Natural killer cell (primary cell): ENCODE data around the gene CAT. TPM values are rescaled to one million over a fixed set of nuclear protein-coding genes. Genes with fewer than 3 reads are reported as not detected.

Source experiments
- ATAC-seq, 3 donors: fragments of 150-1000 bp in 2 of 3; fragments of 200-7000 bp in 1 of 3; cut with Tn5 transposase; 1 replicate in 1 of 3; 2 replicates in 2 of 3; pipeline ENCODE4 v1.10.0; 2021; ENCODE audit warnings: mild to moderate bottlenecking in 2 of 3, moderate library complexity in 2 of 3
- DNase-seq, 2 donors: peaks; one replicate each; pipeline versions ENCODE4 v3.0.0 to v3.0.0-alpha.2; 2013 to 2021; ENCODE audit warnings: mixed read lengths in 1 of 2
- H3K27ac ChIP-seq: one replicate; pipeline ENCODE4 v1.5.1; 2013; ENCODE audit warnings: mild to moderate bottlenecking, low read length
- H3K27me3 ChIP-seq: one replicate; pipeline ENCODE4 v1.6.1; 2013; ENCODE audit warnings: low read length; ENCODE audit not compliant: control insufficient read depth, insufficient read depth
- H3K36me3 ChIP-seq: one replicate; pipeline ENCODE4 v1.6.1; 2013; ENCODE audit warnings: low read length; ENCODE audit not compliant: control insufficient read depth, insufficient read depth
- H3K4me1 ChIP-seq: one replicate; pipeline ENCODE4 v1.6.1; 2013; ENCODE audit warnings: low read length; ENCODE audit not compliant: control insufficient read depth, insufficient read depth
- H3K4me3 ChIP-seq: one replicate; pipeline ENCODE4 v1.5.1; 2013; ENCODE audit warnings: low read length
- H3K9me3 ChIP-seq: one replicate; pipeline ENCODE4 v1.6.1; 2013; ENCODE audit warnings: low read length; ENCODE audit not compliant: control insufficient read depth, insufficient read depth
- H3K27ac Mint-ChIP-seq, 2 donors: one replicate each; pipeline ENCODE4 v1.8.0; 2022; ENCODE audit warnings: mild to moderate bottlenecking in 2 of 2, mixed read lengths in 2 of 2, moderate library complexity in 1 of 2
- H3K27me3 Mint-ChIP-seq, 2 donors: one replicate each; pipeline ENCODE4 v1.8.0; 2022; ENCODE audit warnings: low read depth in 2 of 2, mixed read lengths in 2 of 2
- H3K36me3 Mint-ChIP-seq: one replicate; pipeline ENCODE4 v1.8.0; 2022; ENCODE audit warnings: mixed read lengths
- H3K4me1 Mint-ChIP-seq, 2 donors: one replicate each; pipeline ENCODE4 v1.8.0; 2022; ENCODE audit warnings: mixed read lengths in 2 of 2
- H3K4me3 Mint-ChIP-seq: one replicate; pipeline ENCODE4 v1.8.0; 2022; ENCODE audit warnings: mild to moderate bottlenecking, moderate library complexity, mixed read lengths
- H3K9me3 Mint-ChIP-seq, 2 donors: one replicate each; pipeline ENCODE4 v1.8.0; 2022; ENCODE audit warnings: mixed read lengths in 2 of 2
- WGBS: methylation state at CpG from one replicate; pipeline ENCODE4 v1.1.7; 2013; ENCODE audit warnings: missing lambda C conversion rate; ENCODE audit not compliant: insufficient coverage; 5-methylcytosine and 5-hydroxymethylcytosine counted together
- intact Hi-C: fragments of 100-400 bp; cut with micrococcal nuclease; formaldehyde crosslinking; loops from one replicate; pipeline ENCODE4 v1.14.2; 2022
- total RNA-seq, 4 donors: library from RNA; stranded (reverse); fragments of 120-200 nt in 1 of 4; gene quantifications; one replicate each; pipeline versions ENCODE4 v1.2.3 to v1.2.4, GENCODE V29; 2013 to 2022
- TF ChIP-seq, protein P1 (sequence below): fragments of 200-600 bp; IDR thresholded peaks from one replicate; pipeline ENCODE4 v1.8.0; 2022; ENCODE audit warnings: antibody characterized with exemption

CAT gene
- total RNA-seq, 3 donors from 2014 or later (not counting 1 experiment from before 2014, with no cell fraction given), result 31.0 to 43.9 (median 36.3) TPM

DNA sequence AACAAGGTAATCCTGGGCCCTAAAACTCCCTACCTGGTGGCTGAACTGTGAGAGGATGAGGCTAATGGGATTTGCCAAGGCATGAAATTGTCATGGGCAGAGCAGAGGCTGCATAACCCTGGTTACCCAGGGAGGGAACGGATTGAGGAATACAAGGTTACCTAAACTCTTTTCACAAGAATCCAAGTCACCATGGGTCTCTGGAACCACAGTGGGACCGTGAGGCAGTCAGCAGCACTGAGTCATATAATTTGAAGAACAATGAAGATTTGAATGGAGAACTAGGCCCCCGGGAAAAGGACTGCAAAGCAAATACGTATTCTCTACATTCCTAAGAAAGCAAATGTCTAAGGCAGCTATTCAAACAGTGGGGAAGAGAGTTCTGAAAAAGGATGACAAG is 19.8 kb downstream of the CAT start:
- Histone ChIP-seq H3K9me3 (no peaks in the 10 kb centered on the region), H3K27me3 (no peaks in the 10 kb centered on the region), H3K36me3 (peaks cover 84% of the 10 kb centered on the region), H3K4me3 (no peak overlapping the region), H3K27ac (no peak overlapping the region), H3K4me1 (no peaks in the 10 kb centered on the region)
- no peak overlapping the region for H3K4me3 Mint-ChIP-seq
- H3K9me3 Mint-ChIP-seq, result no peaks in the 10 kb centered on the region
- intact Hi-C loops, result no loop called here
- H3K4me1 Mint-ChIP-seq, result no peaks in the 10 kb centered on the region
- H3K36me3 Mint-ChIP-seq, result peaks cover 37% of the 10 kb centered on the region
- no peak for DNase-seq
- 97% methylated on average over 4 of the region's 4 CpGs for WGBS
- no peak for ATAC-seq
- H3K27ac Mint-ChIP-seq, result no peak overlapping the region
- TF ChIP-seq, protein P1, sequence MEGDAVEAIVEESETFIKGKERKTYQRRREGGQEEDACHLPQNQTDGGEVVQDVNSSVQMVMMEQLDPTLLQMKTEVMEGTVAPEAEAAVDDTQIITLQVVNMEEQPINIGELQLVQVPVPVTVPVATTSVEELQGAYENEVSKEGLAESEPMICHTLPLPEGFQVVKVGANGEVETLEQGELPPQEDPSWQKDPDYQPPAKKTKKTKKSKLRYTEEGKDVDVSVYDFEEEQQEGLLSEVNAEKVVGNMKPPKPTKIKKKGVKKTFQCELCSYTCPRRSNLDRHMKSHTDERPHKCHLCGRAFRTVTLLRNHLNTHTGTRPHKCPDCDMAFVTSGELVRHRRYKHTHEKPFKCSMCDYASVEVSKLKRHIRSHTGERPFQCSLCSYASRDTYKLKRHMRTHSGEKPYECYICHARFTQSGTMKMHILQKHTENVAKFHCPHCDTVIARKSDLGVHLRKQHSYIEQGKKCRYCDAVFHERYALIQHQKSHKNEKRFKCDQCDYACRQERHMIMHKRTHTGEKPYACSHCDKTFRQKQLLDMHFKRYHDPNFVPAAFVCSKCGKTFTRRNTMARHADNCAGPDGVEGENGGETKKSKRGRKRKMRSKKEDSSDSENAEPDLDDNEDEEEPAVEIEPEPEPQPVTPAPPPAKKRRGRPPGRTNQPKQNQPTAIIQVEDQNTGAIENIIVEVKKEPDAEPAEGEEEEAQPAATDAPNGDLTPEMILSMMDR, result no peak
- no peaks in the 10 kb centered on the region for H3K27me3 Mint-ChIP-seq

DNA sequence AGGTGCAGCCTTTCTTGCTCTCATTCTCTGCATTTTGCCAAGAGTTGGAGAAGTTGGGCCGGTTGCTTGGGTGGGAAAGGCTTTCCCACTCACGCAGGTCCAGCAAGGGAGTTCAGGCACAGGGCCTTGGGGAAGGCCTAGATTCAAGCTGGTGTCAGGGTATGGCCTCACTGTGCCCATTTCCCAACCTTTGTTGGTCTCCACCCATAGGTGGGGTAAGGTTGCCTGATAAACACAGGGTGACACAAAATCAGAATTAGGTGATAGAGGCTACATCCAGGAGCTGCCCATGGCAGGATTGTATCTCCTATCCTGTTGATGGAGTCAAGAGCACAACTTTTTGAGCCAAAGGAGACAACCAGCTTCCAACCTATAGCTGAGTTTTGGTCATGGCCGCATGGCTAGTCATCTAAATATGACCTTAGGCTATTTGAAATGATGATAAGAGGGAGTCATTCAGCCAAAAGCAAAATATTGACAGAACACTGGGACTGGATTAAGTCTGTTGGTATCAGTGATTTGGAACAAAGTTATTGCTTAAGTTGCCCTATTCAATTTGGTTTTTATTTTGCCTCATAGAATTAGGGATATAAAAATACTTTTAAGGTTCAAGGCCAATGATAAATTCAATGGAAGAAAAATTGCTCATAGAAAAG is 20.9 kb downstream of the CAT start:
- TF ChIP-seq, protein P1, result no peak
- no peaks in the 10 kb centered on the region for H3K4me1 Mint-ChIP-seq
- H3K9me3 ChIP-seq, result no peaks in the 10 kb centered on the region
- 96% methylated on average over 3 of the region's 3 CpGs for WGBS
- H3K27me3 ChIP-seq, result no peaks in the 10 kb centered on the region
- intact Hi-C loops, result no loop called here
- no peaks in the 10 kb centered on the region for H3K27me3 Mint-ChIP-seq
- no peak overlapping the region for H3K4me3 Mint-ChIP-seq
- ATAC-seq (no peak), DNase-seq (no peak)
- no peak overlapping the region for H3K27ac Mint-ChIP-seq
- no peaks in the 10 kb centered on the region for H3K9me3 Mint-ChIP-seq
- H3K36me3 ChIP-seq, result peaks cover 81% of the 10 kb centered on the region
- H3K27ac ChIP-seq, result no peak overlapping the region
- H3K4me1 ChIP-seq, result no peaks in the 10 kb centered on the region
- H3K4me3 ChIP-seq, result no peak overlapping the region
- H3K36me3 Mint-ChIP-seq, result peaks cover 32% of the 10 kb centered on the region

DNA sequence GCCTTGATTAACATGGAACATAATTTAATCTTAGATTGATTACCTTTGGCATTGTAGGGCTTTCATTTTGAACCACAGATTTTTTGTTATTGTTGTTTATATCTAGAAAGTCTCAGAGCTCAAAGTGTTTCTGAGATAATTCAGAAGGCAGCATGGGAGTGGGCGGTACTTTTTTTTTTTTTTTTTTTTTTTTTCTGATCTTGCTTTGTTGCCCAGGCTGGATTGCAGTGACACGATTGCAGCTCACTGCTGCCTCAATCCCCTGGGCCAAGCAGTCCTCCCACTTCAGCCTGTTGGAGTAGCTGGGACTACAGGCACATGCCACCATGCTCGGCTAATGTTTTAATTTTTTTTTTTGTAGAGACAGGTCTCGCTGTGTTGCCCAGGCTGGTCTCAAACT is 21.5 kb downstream of the CAT start:
- WGBS, result 95% methylated on average over 4 of the region's 4 CpGs
- Histone ChIP-seq H3K4me3 (no peak overlapping the region), H3K9me3 (no peaks in the 10 kb centered on the region), H3K27me3 (no peaks in the 10 kb centered on the region), H3K36me3 (peaks cover 80% of the 10 kb centered on the region), H3K4me1 (no peaks in the 10 kb centered on the region), H3K27ac (no peak overlapping the region)
- TF ChIP-seq, protein P1, result no peak
- no peak overlapping the region for H3K27ac Mint-ChIP-seq
- H3K27me3 Mint-ChIP-seq, result no peaks in the 10 kb centered on the region
- intact Hi-C loops, result no loop called here
- ATAC-seq, result no peak
- no peak overlapping the region for H3K4me3 Mint-ChIP-seq
- DNase-seq, result no peak
- H3K36me3 Mint-ChIP-seq, result peaks cover 25% of the 10 kb centered on the region
- no peaks in the 10 kb centered on the region for H3K9me3 Mint-ChIP-seq
- no peaks in the 10 kb centered on the region for H3K4me1 Mint-ChIP-seq

DNA sequence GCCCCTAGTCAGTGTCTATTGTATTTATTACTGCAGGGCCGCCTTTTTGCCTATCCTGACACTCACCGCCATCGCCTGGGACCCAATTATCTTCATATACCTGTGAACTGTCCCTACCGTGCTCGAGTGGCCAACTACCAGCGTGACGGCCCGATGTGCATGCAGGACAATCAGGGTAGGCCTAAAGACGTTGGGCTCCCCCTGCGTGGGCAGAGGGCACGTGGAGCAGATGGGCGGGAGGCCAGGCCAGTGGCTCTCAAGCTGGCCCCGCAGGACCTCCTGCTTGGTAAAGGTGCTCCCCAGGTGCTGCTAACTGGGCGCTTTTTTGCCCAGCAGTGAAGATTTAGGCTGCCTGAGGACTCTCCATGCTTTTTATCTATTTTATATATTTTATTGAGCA is 22.5 kb downstream of the CAT start:
- no peaks in the 10 kb centered on the region for H3K9me3 ChIP-seq
- H3K27me3 Mint-ChIP-seq, result no peaks in the 10 kb centered on the region
- DNase-seq (no peak), ATAC-seq (no peak)
- no peak overlapping the region for H3K4me3 ChIP-seq
- intact Hi-C loops, result no loop called here
- H3K36me3 ChIP-seq, result peaks cover 85% of the 10 kb centered on the region
- H3K4me3 Mint-ChIP-seq, result no peak overlapping the region
- no peak overlapping the region for H3K27ac ChIP-seq
- H3K36me3 Mint-ChIP-seq, result peaks cover 32% of the 10 kb centered on the region
- no peaks in the 10 kb centered on the region for H3K4me1 ChIP-seq
- no peaks in the 10 kb centered on the region for H3K4me1 Mint-ChIP-seq
- H3K9me3 Mint-ChIP-seq, result no peaks in the 10 kb centered on the region
- no peaks in the 10 kb centered on the region for H3K27me3 ChIP-seq
- TF ChIP-seq, protein P1, result no peak
- H3K27ac Mint-ChIP-seq, result no peak overlapping the region
- 95% methylated on average over 14 of the region's 14 CpGs for WGBS
